Measurements from ENCODE around the gene SLC7A5. TPM values are rescaled to one million over a fixed set of nuclear protein-coding genes. Genes with fewer than 3 reads are reported as not detected.
"Not testable (repeated sequence)": the region's sequence is repeated elsewhere in the genome, so short reads cannot be mapped to it uniquely, and the experiment has no call there.

SLC7A5 gene
- polyA plus RNA-seq, 2 of the 4 experiments (the other 2 are of a cell fraction): 265 to 972 TPM

GRCh38 chr16:87788730-87789436, 80.4 kb downstream of the SLC7A5 start:
- ATAC-seq, H3K4me3 ChIP-seq, H3K9me3 ChIP-seq, FAIRE-seq: not testable (repeated sequence)
- Histone ChIP-seq H3K27ac (peak overlapping the region; percentile 95 to 96), H3K4me1 (peaks cover 76% of the 10 kb centered on the region), H3K4me2 (peak overlapping the region; percentile 72)
- ChIA-PET POLR2A (interaction anchor here (2.3 to 3.7 kb wide), 4 partner anchors 10 to 39 kb away, joined by 19 to 44 read pairs (median 26); no protein-coding TSS in a partner anchor), CTCF (interaction anchor here (0.6 to 10.0 kb wide), 11 partner anchors 9 to 87 kb away, joined by 3 to 147 read pairs (median 3); no protein-coding TSS in a partner anchor)
- peak in 1 of 2 experiments; percentile 59 for DNase-seq (ENCODE audit: low read depth in 1 of 2, low spot score in 1 of 2)
- TF ChIP-seq MAX (IDR thresholded peaks at IDR 0.05) (0 out of 2 replicates have a peak, but pooled peaks have one; percentile 23), EHF (CRISPR knock-in tag; IDR thresholded peaks at IDR 0.05) (peak; percentile 73; the same call in 1 of the 2 replicates), RARB (CRISPR knock-in tag; IDR thresholded peaks at IDR 0.05) (0 out of 2 replicates have a peak, but pooled peaks have one; percentile 51), EP300 (IDR thresholded peaks at IDR 0.05) (peak; percentile 28 to 51; a peak in 2 of 5 replicates), HOXA7 (CRISPR knock-in tag; IDR thresholded peaks at IDR 0.05) (0 out of 2 replicates have a peak, but pooled peaks have one; percentile 61), ATOH8 (CRISPR knock-in tag; IDR thresholded peaks at IDR 0.05; ENCODE audit: low read depth) (peak; percentile 56), ZNF302 (CRISPR knock-in tag; IDR thresholded peaks at IDR 0.05) (0 out of 2 replicates have a peak, but pooled peaks have one; percentile 38), HOXB13 (CRISPR knock-in tag; IDR thresholded peaks at IDR 0.05; ENCODE audit: low read depth) (peak; percentile 93; the same call in 1 of the 2 replicates)
- WGBS (ENCODE audit: missing lambda C conversion rate): 22% methylated on average over 10 of the region's 10 CpGs

- POLR2A ChIA-PET; H3K4me3 ChIP-seq; H3K9me3 ChIP-seq; DNase-seq (ENCODE audit: low read depth in 1 of 2, low spot score in 1 of 2); ATAC-seq; FAIRE-seq: not testable (repeated sequence)
- CTCF ChIA-PET: interaction anchor here (0.7 to 6.6 kb wide), 8 partner anchors 9 to 88 kb away, joined by 3 to 35 read pairs (median 3); no protein-coding TSS in a partner anchor
- Histone ChIP-seq H3K4me1 (peaks cover 63% of the 10 kb centered on the region), H3K27ac (peak overlapping the region; percentile 95 to 96), H3K4me2 (peak overlapping the region; percentile 72; the same call in 2 of the 3 replicates)
- WGBS (ENCODE audit: missing lambda C conversion rate): 100% methylated on average over 2 of the region's 2 CpGs
These were observed 81.7 kb downstream of the SLC7A5 start for GRCh38 chr16:87787451-87788091.

- Histone ChIP-seq H3K4me2 (no peak overlapping the region), H3K27ac (peak overlapping the region; percentile 95 to 96), H3K4me3 (no peak overlapping the region), H3K4me1 (peaks cover 58% of the 10 kb centered on the region), H3K9me3 (no peaks in the 10 kb centered on the region)
- DNase-seq (ENCODE audit: low read depth in 1 of 2, low spot score in 1 of 2) (no peak), FAIRE-seq (no peak), ATAC-seq (no peak)
- WGBS (ENCODE audit: missing lambda C conversion rate): 70% methylated on average over 10 of the region's 10 CpGs
- ChIA-PET CTCF (interaction anchor here (1.1 to 8.2 kb wide), 4 partner anchors 13 to 81 kb away, joined by 4 to 269 read pairs (median 6); partner anchors contain the start of gene SLC7A5), POLR2A (interaction anchor here (1.4 kb wide), 1 partner anchor 87 kb away, joined by 3 read pairs; no protein-coding TSS in a partner anchor)
- TF ChIP-seq CBX2 (IDR thresholded peaks at IDR 0.05; ENCODE audit: borderline replicate concordance, low read depth): no peak
- TF ChIP-seq ELK1 (IDR thresholded peaks at IDR 0.05; ENCODE audit: low read depth, low read length): no peak
- TF ChIP-seq HOXB13 (CRISPR knock-in tag; IDR thresholded peaks at IDR 0.05; ENCODE audit: low read depth): peak; percentile 94
- no peak for TF ChIP-seq USF2 (IDR thresholded peaks at IDR 0.05)
- no peak for TF ChIP-seq HMGXB4 (CRISPR knock-in tag; IDR thresholded peaks at IDR 0.05; ENCODE audit: borderline replicate concordance)
- peak; percentile 91 for TF ChIP-seq ATOH8 (CRISPR knock-in tag; IDR thresholded peaks at IDR 0.05; ENCODE audit: low read depth)
- no peak for TF ChIP-seq HES2 (IDR thresholded peaks at IDR 0.05)
- TF ChIP-seq POLR2AphosphoS2 (conservative IDR thresholded peaks at IDR 0.05; ENCODE audit: low read length): no peak
- TF ChIP-seq SMC3 (IDR thresholded peaks at IDR 0.05): no peak
- no peak for TF ChIP-seq CEBPB (IDR thresholded peaks at IDR 0.05)
- TF ChIP-seq NFE2L2 (conservative IDR thresholded peaks at IDR 0.05; ENCODE audit: low read length): no peak
- TF ChIP-seq ZSCAN20 (CRISPR knock-in tag; IDR thresholded peaks at IDR 0.05): no peak
- TF ChIP-seq RFX5 (IDR thresholded peaks at IDR 0.05): no peak
- TF ChIP-seq POLR2A (IDR thresholded peaks at IDR 0.05; ENCODE audit: low read length): no peak
- no peak for TF ChIP-seq E2F6 (IDR thresholded peaks at IDR 0.05; ENCODE audit: borderline replicate concordance, low read depth)
- TF ChIP-seq RCOR1 (IDR thresholded peaks at IDR 0.05; ENCODE audit: low read depth, low read length): no peak
- no peak for TF ChIP-seq EHMT2 (IDR thresholded peaks at IDR 0.05; ENCODE audit: low read depth)
These were observed 84.5 kb downstream of the SLC7A5 start for GRCh38 chr16:87784812-87785211.

All from A549 (cell line).